ENCODE results near the gene ANK2. TPM values are rescaled to one million over a fixed set of nuclear protein-coding genes. Genes with fewer than 3 reads are reported as not detected.

The ANK2 gene
- total and polyA plus RNA-seq, 4 donors, result 1.1 to 61.2 (median 12.5) TPM

DNA sequence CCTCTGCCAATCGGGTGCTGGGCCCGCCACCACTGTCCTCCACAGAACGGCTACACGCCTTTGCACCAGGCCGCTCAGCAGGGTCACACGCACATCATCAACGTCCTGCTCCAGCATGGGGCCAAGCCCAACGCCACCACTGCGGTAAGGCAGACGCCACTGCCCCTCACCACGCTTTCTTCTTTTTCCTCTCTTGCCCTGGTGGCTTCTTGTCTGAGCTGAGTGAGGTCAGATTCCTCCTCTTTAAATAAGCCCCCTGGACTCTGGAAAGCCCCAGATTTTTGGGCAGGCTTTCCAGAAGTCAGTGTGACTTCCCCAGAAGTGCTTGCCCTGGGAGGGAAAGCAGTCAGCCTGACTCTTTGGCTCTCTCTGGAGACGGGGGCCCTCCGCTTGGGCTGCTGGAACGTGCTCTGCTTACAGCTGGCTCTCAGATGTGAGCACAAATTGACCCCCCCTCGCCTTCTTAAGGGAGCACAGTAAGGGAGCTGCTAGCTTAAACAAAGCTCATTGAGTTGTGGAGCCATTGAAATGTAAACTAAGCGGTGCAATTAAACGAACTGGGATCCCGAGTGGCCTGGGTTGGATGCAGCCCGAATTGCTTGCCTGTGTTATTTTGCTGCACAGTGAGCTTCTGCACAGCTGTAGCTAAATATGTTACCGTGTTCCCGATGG lies 243.1 kb downstream of the ANK2 start:
- no peak for ATAC-seq (ENCODE audit: insufficient read depth, low FRiP score)
- peak overlapping the region; percentile 30 to 61 for H3K27ac ChIP-seq (ENCODE audit: low read depth in 1 of 2, low read length in 1 of 2)

DNA sequence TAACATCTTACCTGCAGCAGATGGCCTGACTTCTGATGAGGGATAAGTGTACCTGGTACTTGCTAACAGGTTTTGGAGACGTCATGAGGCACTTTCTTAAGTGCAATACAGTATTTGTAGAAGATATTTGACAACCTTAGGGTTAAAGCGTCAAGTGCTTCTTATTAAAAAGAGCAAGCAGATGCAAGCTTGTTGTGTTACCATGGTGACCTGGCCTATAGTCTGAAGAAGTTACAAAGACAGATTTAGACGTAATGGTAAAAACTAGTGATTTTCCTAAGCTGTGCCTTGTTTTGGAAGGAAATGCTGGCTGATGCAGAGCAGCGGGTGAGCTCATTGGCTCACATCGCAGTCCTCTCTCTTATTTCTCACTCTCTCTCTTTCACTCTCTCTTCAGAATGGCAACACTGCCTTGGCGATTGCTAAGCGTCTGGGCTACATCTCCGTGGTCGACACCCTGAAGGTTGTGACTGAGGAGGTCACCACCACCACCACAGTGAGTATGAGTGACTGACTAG lies 243.6 kb downstream of the ANK2 start:
- peak overlapping the region in 1 of 2 donors; percentile 61 for H3K27ac ChIP-seq (ENCODE audit: low read depth in 1 of 2, low read length in 1 of 2)
- H3K36me3 ChIP-seq (ENCODE audit: control insufficient read depth in 4 of 4, insufficient read depth in 4 of 4, low read length in 4 of 4), result no peaks in the 10 kb centered on the region
- WGBS, 2 donors, result 53 to 75% methylated on average over 9 of the region's 9 CpGs
- H3K4me1 ChIP-seq (ENCODE audit: control insufficient read depth in 5 of 5, insufficient read depth in 5 of 5, low read length in 5 of 5), result peaks cover 0 to 57% (median 5%) of the 10 kb centered on the region in 5 donors
- H3K27me3 ChIP-seq (ENCODE audit: control insufficient read depth in 3 of 3, insufficient read depth in 3 of 3, low read length in 2 of 3), result no peaks in the 10 kb centered on the region
- TF ChIP-seq CTCF (IDR thresholded peaks at IDR 0.05; ENCODE audit: control extremely low read depth, extremely low read depth), result no peak
- no peak overlapping the region for H3K4me3 ChIP-seq
- DNase-seq (peak; percentile 70 to 92 (median 92)), ATAC-seq (ENCODE audit: insufficient read depth, low FRiP score) (no peak)
- H3K9me3 ChIP-seq (ENCODE audit: control insufficient read depth in 4 of 4, insufficient read depth in 3 of 4, low read length in 3 of 4), result no peaks in the 10 kb centered on the region
- peak overlapping the region in 1 of 2 donors; percentile 84 for H3K9ac ChIP-seq (ENCODE audit: insufficient read depth in 1 of 2, low read length in 2 of 2)

More for the DNA sequence above, 243.1 kb downstream of the ANK2 start:
- no peaks in the 10 kb centered on the region for H3K27me3 ChIP-seq (ENCODE audit: control insufficient read depth in 3 of 3, insufficient read depth in 3 of 3, low read length in 2 of 3)
- no peak for TF ChIP-seq CTCF (IDR thresholded peaks at IDR 0.05; ENCODE audit: control extremely low read depth, extremely low read depth)
- peak; percentile 91 to 96 (median 95) for DNase-seq
- peak overlapping the region in 1 of 2 donors; percentile 84 for H3K9ac ChIP-seq (ENCODE audit: insufficient read depth in 1 of 2, low read length in 2 of 2)
- peaks cover 0 to 57% (median 6%) of the 10 kb centered on the region in 5 donors for H3K4me1 ChIP-seq (ENCODE audit: control insufficient read depth in 5 of 5, insufficient read depth in 5 of 5, low read length in 5 of 5)
- H3K4me3 ChIP-seq, result no peak overlapping the region
- H3K9me3 ChIP-seq (ENCODE audit: control insufficient read depth in 4 of 4, insufficient read depth in 3 of 4, low read length in 3 of 4), result no peaks in the 10 kb centered on the region
- WGBS, 2 donors, result 55 to 80% methylated on average over 21 of the region's 21 CpGs
- H3K36me3 ChIP-seq (ENCODE audit: control insufficient read depth in 4 of 4, insufficient read depth in 4 of 4, low read length in 4 of 4), result peaks cover 0 to 4% (median 0%) of the 10 kb centered on the region in 4 donors

DNA sequence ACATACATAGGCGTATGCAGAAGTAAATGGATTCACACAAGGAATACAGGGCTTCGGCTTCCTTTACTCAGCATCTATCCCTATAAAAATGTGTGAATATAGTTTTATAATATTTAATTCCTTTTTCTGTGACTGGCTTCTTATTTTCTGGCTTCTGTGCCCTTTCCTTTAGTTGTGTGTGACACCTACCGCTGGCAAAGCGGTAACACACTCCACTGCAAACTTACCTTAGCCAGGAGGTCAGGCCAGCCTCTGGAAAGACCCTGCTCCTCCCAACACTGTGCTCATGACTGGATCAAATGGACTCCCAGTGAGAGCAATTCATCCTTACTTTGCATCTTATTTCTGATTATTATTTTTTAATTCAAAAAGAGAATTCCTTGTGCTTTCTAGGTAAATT lies 244.2 kb downstream of the ANK2 start:
- ATAC-seq (ENCODE audit: insufficient read depth, low FRiP score) (no peak), DNase-seq (no peak)
- no peak for TF ChIP-seq CTCF (IDR thresholded peaks at IDR 0.05; ENCODE audit: control extremely low read depth, extremely low read depth)
- peaks cover 0 to 57% (median 5%) of the 10 kb centered on the region in 5 donors for H3K4me1 ChIP-seq (ENCODE audit: control insufficient read depth in 5 of 5, insufficient read depth in 5 of 5, low read length in 5 of 5)
- peak overlapping the region in 1 of 2 donors; percentile 84 for H3K9ac ChIP-seq (ENCODE audit: insufficient read depth in 1 of 2, low read length in 2 of 2)
- no peak overlapping the region for H3K4me3 ChIP-seq
- H3K9me3 ChIP-seq (ENCODE audit: control insufficient read depth in 4 of 4, insufficient read depth in 3 of 4, low read length in 3 of 4), result no peaks in the 10 kb centered on the region
- peak overlapping the region in 1 of 2 donors; percentile 12 for H3K27ac ChIP-seq (ENCODE audit: low read depth in 1 of 2, low read length in 1 of 2)
- 75 to 93% methylated on average over 4 of the region's 4 CpGs for WGBS, 2 donors
- no peaks in the 10 kb centered on the region for H3K36me3 ChIP-seq (ENCODE audit: control insufficient read depth in 4 of 4, insufficient read depth in 4 of 4, low read length in 4 of 4)
- no peaks in the 10 kb centered on the region for H3K27me3 ChIP-seq (ENCODE audit: control insufficient read depth in 3 of 3, insufficient read depth in 3 of 3, low read length in 2 of 3)
